NCI-H1417 (cell line): Measurements from ENCODE around the gene PRR30.
A peak's percentile ranks its signal among the peaks of the same experiment; 100 is the strongest.
"Not testable (repeated sequence)": the region's sequence is repeated elsewhere in the genome, so short reads cannot be mapped to it uniquely, and the experiment has no call there.

Experiments
- DNase-seq, 3 experiments: peaks; one replicate each; lab custom pipeline; 2025; lab: John Stamatoyannopoulos, UW

The PRR30 gene

GRCh38 chr2:27128668-27129571 is 10.3 kb downstream of the PRR30 start:
- no peak for DNase-seq

GRCh38 chr2:27127883-27128667 is 11.1 kb downstream of the PRR30 start:
- no peak for DNase-seq

GRCh38 chr2:27126252-27126710 is 12.9 kb downstream of the PRR30 start:
- no peak for DNase-seq

- no peak for DNase-seq
Measured at GRCh38 chr2:27125104-27125503, 14.1 kb downstream of the PRR30 start.

GRCh38 chr2:27123302-27124150 is 15.7 kb downstream of the PRR30 start, which contains the start of gene ABHD1:
ABHD1 (plus strand) TSS chr2:27123815; CDS start chr2:27123949, 134 bp downstream.
- DNase-seq, result peak; percentile 40 to 42 (median 40)

- DNase-seq, result no peak
Measured at GRCh38 chr2:27122791-27123190, 16.4 kb downstream of the PRR30 start.

- peak in 1 of 3 experiments; percentile 22 for DNase-seq
Measured at GRCh38 chr2:27121906-27122305, 17.3 kb downstream of the PRR30 start.

- not testable (repeated sequence) for DNase-seq
Measured at GRCh38 chr2:27119330-27119670, 19.9 kb downstream of the PRR30 start.

- peak; percentile 50 to 75 (median 71) for DNase-seq
Measured at GRCh38 chr2:27118525-27119329, 20.5 kb downstream of the PRR30 start, which contains the start of gene CGREF1. CGREF1 (minus strand) TSS chr2:27119128; CDS start chr2:27104366, 14,762 bp downstream.

- peak in 1 of 3 experiments; percentile 71 for DNase-seq
Measured at GRCh38 chr2:27117995-27118524, 21.1 kb downstream of the PRR30 start.

- DNase-seq, result no peak
Measured at GRCh38 chr2:27115519-27115918, 23.7 kb downstream of the PRR30 start.

GRCh38 chr2:27111392-27112078 is 27.7 kb downstream of the PRR30 start:
- not testable (repeated sequence) for DNase-seq

GRCh38 chr2:27110603-27111352 is 28.4 kb downstream of the PRR30 start:
- not testable (repeated sequence) for DNase-seq

- no peak for DNase-seq
Measured at GRCh38 chr2:27109083-27109482, 30.1 kb downstream of the PRR30 start.

GRCh38 chr2:27108221-27108620 is 31.0 kb downstream of the PRR30 start:
- DNase-seq, result no peak

- DNase-seq, result no peak
Measured at GRCh38 chr2:27105981-27106380, 33.2 kb downstream of the PRR30 start.

GRCh38 chr2:27102329-27102728 is 36.9 kb downstream of the PRR30 start:
- DNase-seq, result no peak

GRCh38 chr2:27100036-27100435 is 39.2 kb downstream of the PRR30 start:
- DNase-seq, result no peak

- DNase-seq, result no peak
Measured at GRCh38 chr2:27099334-27099955, 39.8 kb downstream of the PRR30 start.
